BJ (cell line): ENCODE data around the gene MLLT1. TPM values are rescaled to one million over a fixed set of nuclear protein-coding genes. Genes with fewer than 3 reads are reported as not detected.

Experiments used
- CTCF ChIA-PET: fragments of 350-600 bp; formaldehyde crosslinking; extraction: SDS; loops from one replicate; lab custom pipeline; 2021; ENCODE audit warnings: antibody characterized with exemption, inconsistent platforms; lab: Yijun Ruan, JAX
- POLR2A ChIA-PET: fragments of 300-600 bp; sonication (Branson Sonifier 250); formaldehyde crosslinking; extraction: SDS; loops from one replicate; lab custom pipeline; 2021; ENCODE audit warnings: antibody characterized with exemption; lab: Charles Lee
- DNase-seq: peaks from one replicate; pipeline ENCODE4 v3.0.0-alpha.2; 2011; ENCODE audit warnings: low read depth
- H3K27me3 ChIP-seq: 2 replicates; pipeline ENCODE4 v1.6.0; 2011; ENCODE audit warnings: low read length; ENCODE audit not compliant: control insufficient read depth, insufficient read depth
- H3K36me3 ChIP-seq: 2 replicates; pipeline ENCODE4 v1.5.1; 2011; ENCODE audit warnings: low read length; ENCODE audit not compliant: control insufficient read depth, insufficient read depth
- H3K4me3 ChIP-seq: 2 replicates; pipeline ENCODE4 v1.5.1; 2011; ENCODE audit warnings: low read depth, mild to moderate bottlenecking, control low read depth, low read length
- CTCF ChIP-seq: IDR thresholded peaks from 2 replicates; pipeline ENCODE4 v1.5.1; 2011; ENCODE audit warnings: low read depth, mild to moderate bottlenecking, control low read depth, inconsistent platforms, low read length, moderate library complexity; ENCODE audit not compliant: insufficient read depth
- polyA plus RNA-seq: library from polyadenylated mRNA; depleted of rRNA; stranded (reverse); fragments of >200 nt; gene quantifications from 2 replicates; pipeline ENCODE4 v1.2.3, GENCODE V29; 2011

Gene MLLT1
- polyA plus RNA-seq, 1 experiment: 28.1 TPM

- no peak for DNase-seq
- H3K27me3 ChIP-seq: no peaks in the 10 kb centered on the region
- no peak overlapping the region for H3K4me3 ChIP-seq
- TF ChIP-seq CTCF: no peak
- H3K36me3 ChIP-seq: peaks cover 4% of the 10 kb centered on the region; the same call in 1 of the 2 replicates
- CTCF ChIA-PET: interaction anchor here (1.3 kb wide), 1 partner anchor 35 kb away, joined by 5 read pairs; no protein-coding TSS in a partner anchor
- POLR2A ChIA-PET: no interaction called here
These were observed 43.2 kb downstream of the MLLT1 start for GRCh38 chr19:6236310-6237291.

GRCh38 chr19:6235031-6235951 lies 44.5 kb downstream of the MLLT1 start:
- no peaks in the 10 kb centered on the region for H3K27me3 ChIP-seq
- H3K36me3 ChIP-seq: peaks cover 1% of the 10 kb centered on the region; the same call in 1 of the 2 replicates
- H3K4me3 ChIP-seq: no peak overlapping the region
- ChIA-PET CTCF (interaction anchor here (0.5 to 1.6 kb wide), 3 partner anchors 11 to 33 kb away, joined by 3 to 4 read pairs (median 3); no protein-coding TSS in a partner anchor), POLR2A (no interaction called here)
- DNase-seq: no peak
- TF ChIP-seq CTCF: no peak

GRCh38 chr19:6234527-6234926 lies 45.2 kb downstream of the MLLT1 start:
- no peak for DNase-seq
- Histone ChIP-seq H3K36me3 (peaks cover 8% of the 10 kb centered on the region), H3K27me3 (no peaks in the 10 kb centered on the region), H3K4me3 (no peak overlapping the region)
- POLR2A ChIA-PET: no interaction called here
- TF ChIP-seq CTCF: no peak
- CTCF ChIA-PET: interaction anchor here (0.5 to 1.6 kb wide), 3 partner anchors 12 to 34 kb away, joined by 3 to 4 read pairs (median 3); no protein-coding TSS in a partner anchor

GRCh38 chr19:6233827-6234511 lies 45.8 kb downstream of the MLLT1 start:
- Histone ChIP-seq H3K27me3 (no peaks in the 10 kb centered on the region), H3K4me3 (no peak overlapping the region), H3K36me3 (peaks cover 9% of the 10 kb centered on the region)
- ChIA-PET CTCF (interaction anchor here (0.5 to 1.6 kb wide), 5 partner anchors 12 to 38 kb away, joined by 3 to 4 read pairs (median 4); no protein-coding TSS in a partner anchor), POLR2A (no interaction called here)
- TF ChIP-seq CTCF: no peak
- DNase-seq: no peak
